ENCODE data around the gene CORO2A. TPM values are rescaled to one million over a fixed set of nuclear protein-coding genes. Genes with fewer than 3 reads are reported as not detected.

Gene CORO2A
- total RNA-seq, 6 donors from 2014 or later: 10.5 to 22.8 (median 17.9) TPM

GRCh38 chr9:98150164-98150563 lies 42.3 kb downstream of the CORO2A start:
- H3K4me1 ChIP-seq: peaks cover 6 to 36% (median 29%) of the 10 kb centered on the region in 4 donors
- no peak overlapping the region for H3K4me3 ChIP-seq
- ATAC-seq (ENCODE audit: low FRiP score in 2 of 2) (peak in 1 of 2 donors; percentile 36), DNase-seq (peak in 1 of 2 donors; percentile 30)
- TF ChIP-seq POLR2AphosphoS5 (IDR thresholded peaks at IDR 0.05) (no peak), EP300 (IDR thresholded peaks at IDR 0.05) (no peak), CTCF (IDR thresholded peaks at IDR 0.05) (no peak), POLR2A (IDR thresholded peaks at IDR 0.05) (no peak)
- H3K27ac ChIP-seq: peak overlapping the region; percentile 27 to 63 (median 54)
- no peaks in the 10 kb centered on the region for H3K27me3 ChIP-seq
- no peaks in the 10 kb centered on the region for H3K36me3 ChIP-seq
- 50 to 69% methylated on average over 3 to 7 of the region's 7 CpGs for WGBS, 2 donors
- H3K9me3 ChIP-seq: no peaks in the 10 kb centered on the region

GRCh38 chr9:98149422-98149821 lies 43.0 kb downstream of the CORO2A start:
- H3K27ac ChIP-seq: peak overlapping the region in 2 of 4 donors; percentile 27 to 63
- no peak overlapping the region for H3K4me3 ChIP-seq
- peaks cover 6 to 38% (median 31%) of the 10 kb centered on the region in 4 donors for H3K4me1 ChIP-seq
- H3K36me3 ChIP-seq: no peaks in the 10 kb centered on the region
- H3K27me3 ChIP-seq: no peaks in the 10 kb centered on the region
- no peaks in the 10 kb centered on the region for H3K9me3 ChIP-seq
- no peak for TF ChIP-seq EP300 (IDR thresholded peaks at IDR 0.05)
- no peak for TF ChIP-seq POLR2A (IDR thresholded peaks at IDR 0.05)
- TF ChIP-seq POLR2AphosphoS5 (IDR thresholded peaks at IDR 0.05): no peak
- TF ChIP-seq CTCF (IDR thresholded peaks at IDR 0.05): no peak
- DNase-seq (no peak), ATAC-seq (ENCODE audit: low FRiP score in 2 of 2) (no peak)
- WGBS, 2 donors: 58 to 76% methylated on average over 3 of the region's 3 CpGs

- ATAC-seq (ENCODE audit: low FRiP score in 2 of 2): no peak
- H3K36me3 ChIP-seq: no peaks in the 10 kb centered on the region
- WGBS, 2 donors: 75 to 88% methylated on average over 2 of the region's 2 CpGs
These were observed 44.0 kb downstream of the CORO2A start for GRCh38 chr9:98148486-98148885.

GRCh38 chr9:98147582-98147981 lies 44.9 kb downstream of the CORO2A start:
- Histone ChIP-seq H3K36me3 (no peaks in the 10 kb centered on the region), H3K27me3 (no peaks in the 10 kb centered on the region), H3K4me1 (peaks cover 6 to 47% (median 38%) of the 10 kb centered on the region in 4 donors), H3K9me3 (no peaks in the 10 kb centered on the region), H3K4me3 (no peak overlapping the region), H3K27ac (peak overlapping the region in 3 of 4 donors; percentile 44 to 77 (median 61))
- ATAC-seq (ENCODE audit: low FRiP score in 2 of 2) (no peak), DNase-seq (no peak)
- 88 to 93% methylated on average over 2 of the region's 2 CpGs for WGBS, 2 donors
- TF ChIP-seq POLR2A (IDR thresholded peaks at IDR 0.05) (no peak), EP300 (IDR thresholded peaks at IDR 0.05) (no peak), POLR2AphosphoS5 (IDR thresholded peaks at IDR 0.05) (no peak), CTCF (IDR thresholded peaks at IDR 0.05) (no peak)

More at GRCh38 chr9:98148486-98148885, 44.0 kb downstream of the CORO2A start:
- no peak for TF ChIP-seq EP300 (IDR thresholded peaks at IDR 0.05)
- TF ChIP-seq POLR2A (IDR thresholded peaks at IDR 0.05): no peak
- no peak for TF ChIP-seq CTCF (IDR thresholded peaks at IDR 0.05)
- no peak for TF ChIP-seq POLR2AphosphoS5 (IDR thresholded peaks at IDR 0.05)
- no peak overlapping the region for H3K27ac ChIP-seq
- no peaks in the 10 kb centered on the region for H3K27me3 ChIP-seq
- H3K4me3 ChIP-seq: no peak overlapping the region
- peaks cover 6 to 40% (median 32%) of the 10 kb centered on the region in 4 donors for H3K4me1 ChIP-seq
- no peaks in the 10 kb centered on the region for H3K9me3 ChIP-seq
- DNase-seq: no peak
